Hepatocyte (in vitro differentiated cells): ENCODE results near the gene RBP5.

ENCODE experiments used
- EZH2 ChIP-seq: fragments of 200-600 bp; sonication (generic); IDR thresholded peaks from 2 replicates; pipeline ENCODE4 v1.6.1; 2016; ENCODE audit warnings: antibody characterized with exemption, mild to moderate bottlenecking, borderline replicate concordance
- EZH2phosphoT487 ChIP-seq: fragments of 200-600 bp; sonication (generic); IDR thresholded peaks from one replicate; pipeline ENCODE4 v1.6.1; 2018; ENCODE audit warnings: antibody characterized with exemption, mild to moderate bottlenecking, low read depth, moderate library complexity; ENCODE audit not compliant: unreplicated experiment, severe bottlenecking
- TF ChIP-seq, protein P1 (sequence below): fragments of 200-600 bp; sonication (generic); IDR thresholded peaks from 2 replicates; pipeline ENCODE4 v1.5.1; 2016; ENCODE audit warnings: antibody characterized with exemption, mild to moderate bottlenecking; ENCODE audit not compliant: poor library complexity

DNA sequence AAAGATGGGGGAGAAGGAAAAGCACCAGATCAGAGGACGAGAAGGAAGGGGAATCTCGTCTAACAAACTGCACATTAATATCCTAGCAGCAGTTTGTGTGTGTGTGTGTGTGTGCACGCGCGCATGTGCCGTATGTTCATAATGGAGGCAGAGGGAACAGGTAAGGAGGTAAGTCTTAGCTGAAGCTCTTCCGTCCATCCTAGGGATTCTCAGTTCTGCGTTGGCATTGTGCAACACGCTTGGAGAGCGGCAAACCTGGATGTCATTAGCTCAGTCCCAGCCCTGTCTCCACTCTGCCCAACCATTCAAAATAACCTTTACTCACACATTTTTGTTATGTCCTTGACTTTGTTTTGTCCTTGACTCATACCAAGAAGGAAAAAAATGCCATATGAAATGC lies 34.8 kb downstream of the RBP5 start:
- TF ChIP-seq, protein P1, sequence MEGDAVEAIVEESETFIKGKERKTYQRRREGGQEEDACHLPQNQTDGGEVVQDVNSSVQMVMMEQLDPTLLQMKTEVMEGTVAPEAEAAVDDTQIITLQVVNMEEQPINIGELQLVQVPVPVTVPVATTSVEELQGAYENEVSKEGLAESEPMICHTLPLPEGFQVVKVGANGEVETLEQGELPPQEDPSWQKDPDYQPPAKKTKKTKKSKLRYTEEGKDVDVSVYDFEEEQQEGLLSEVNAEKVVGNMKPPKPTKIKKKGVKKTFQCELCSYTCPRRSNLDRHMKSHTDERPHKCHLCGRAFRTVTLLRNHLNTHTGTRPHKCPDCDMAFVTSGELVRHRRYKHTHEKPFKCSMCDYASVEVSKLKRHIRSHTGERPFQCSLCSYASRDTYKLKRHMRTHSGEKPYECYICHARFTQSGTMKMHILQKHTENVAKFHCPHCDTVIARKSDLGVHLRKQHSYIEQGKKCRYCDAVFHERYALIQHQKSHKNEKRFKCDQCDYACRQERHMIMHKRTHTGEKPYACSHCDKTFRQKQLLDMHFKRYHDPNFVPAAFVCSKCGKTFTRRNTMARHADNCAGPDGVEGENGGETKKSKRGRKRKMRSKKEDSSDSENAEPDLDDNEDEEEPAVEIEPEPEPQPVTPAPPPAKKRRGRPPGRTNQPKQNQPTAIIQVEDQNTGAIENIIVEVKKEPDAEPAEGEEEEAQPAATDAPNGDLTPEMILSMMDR: no peak
- TF ChIP-seq EZH2 (no peak), EZH2phosphoT487 (no peak)
